Osteoblast (primary cell): ENCODE data around the gene PSMB8. TPM values are rescaled to one million over a fixed set of nuclear protein-coding genes. Genes with fewer than 3 reads are reported as not detected.

Experiments
- DNase-seq: peaks from one replicate; pipeline ENCODE4 v3.0.0; 2011; ENCODE audit warnings: low spot score, mixed read lengths; ENCODE audit not compliant: insufficient read length; ENCODE audit errors: missing footprints
- H2AFZ ChIP-seq: 2 replicates; pipeline ENCODE4 v1.6.0; 2011; ENCODE audit warnings: mild to moderate bottlenecking, low read length
- H3K27ac ChIP-seq: 2 replicates; pipeline ENCODE4 v1.5.1; 2011; ENCODE audit warnings: mild to moderate bottlenecking, low read depth, low read length, moderate library complexity
- H3K27me3 ChIP-seq: 2 replicates; pipeline ENCODE4 v1.6.0; 2012; ENCODE audit warnings: mild to moderate bottlenecking, control low read depth, inconsistent platforms, low read length, moderate library complexity; ENCODE audit not compliant: insufficient read depth
- H3K36me3 ChIP-seq: 2 replicates; pipeline ENCODE4 v1.5.1; 2011; ENCODE audit warnings: mild to moderate bottlenecking, low read length, control low read depth, moderate library complexity; ENCODE audit not compliant: insufficient read depth
- H3K4me1 ChIP-seq: 2 replicates; pipeline ENCODE4 v1.5.1; 2011; ENCODE audit warnings: mild to moderate bottlenecking, low read length, control low read depth, moderate library complexity; ENCODE audit not compliant: insufficient read depth
- H3K4me2 ChIP-seq: 2 replicates; pipeline ENCODE4 v1.6.0; 2011; ENCODE audit warnings: mild to moderate bottlenecking, low read length; ENCODE audit not compliant: insufficient read depth
- H3K4me3 ChIP-seq: fragments of 200-600 bp; sonication (generic); 3 replicates; pipeline ENCODE4 v1.5.1; 2012; ENCODE audit warnings: mild to moderate bottlenecking, low read length, inconsistent platforms; ENCODE audit not compliant: insufficient read depth
- H3K79me2 ChIP-seq: 2 replicates; pipeline ENCODE4 v1.6.0; 2012; ENCODE audit warnings: mild to moderate bottlenecking, low read length, control low read depth, inconsistent platforms; ENCODE audit not compliant: insufficient read depth
- H3K9me3 ChIP-seq: 2 replicates; pipeline ENCODE4 v1.5.1; 2011; ENCODE audit warnings: low read depth, low read length, control low read depth
- H4K20me1 ChIP-seq: 2 replicates; pipeline ENCODE4 v1.6.0; 2012; ENCODE audit warnings: mild to moderate bottlenecking, low read length, control low read depth; ENCODE audit not compliant: insufficient read depth
- CTCF ChIP-seq: IDR thresholded peaks from 2 replicates; pipeline ENCODE4 v1.5.1; 2011; ENCODE audit warnings: mild to moderate bottlenecking, low read depth, low read length, moderate library complexity; ENCODE audit errors: extremely low read depth
- total RNA-seq: library from RNA; depleted of rRNA; stranded (reverse); fragments of >200 nt; gene quantifications from 2 replicates; pipeline ENCODE4 v1.2.3, GENCODE V29; 2012

The PSMB8 gene
- total RNA-seq, 1 donor, result 67.3 TPM

GRCh38 chr6:32887616-32888015, 43.8 kb upstream of the PSMB8 start:
- Histone ChIP-seq H3K4me2 (no peak overlapping the region), H3K27ac (no peak overlapping the region), H3K9me3 (no peaks in the 10 kb centered on the region), H3K4me1 (peaks cover 35% of the 10 kb centered on the region), H3K79me2 (no peaks in the 10 kb centered on the region), H3K4me3 (no peak overlapping the region), H3K36me3 (no peaks in the 10 kb centered on the region), H3K27me3 (no peaks in the 10 kb centered on the region), H4K20me1 (no peaks in the 10 kb centered on the region), H2AFZ (no peak overlapping the region)
- TF ChIP-seq CTCF, result no peak
- DNase-seq, result no peak

GRCh38 chr6:32886681-32887383, 43.0 kb upstream of the PSMB8 start:
- peak; percentile 73 for DNase-seq

GRCh38 chr6:32885698-32886286, 41.9 kb upstream of the PSMB8 start:
- no peak overlapping the region for H3K27ac ChIP-seq
- no peak overlapping the region for H3K4me3 ChIP-seq
- peaks cover 38% of the 10 kb centered on the region for H3K4me1 ChIP-seq
- no peaks in the 10 kb centered on the region for H3K36me3 ChIP-seq
- no peak overlapping the region for H3K4me2 ChIP-seq
- no peak overlapping the region for H2AFZ ChIP-seq
- peak; percentile 54 for TF ChIP-seq CTCF
- H3K9me3 ChIP-seq, result no peaks in the 10 kb centered on the region
- H4K20me1 ChIP-seq, result no peaks in the 10 kb centered on the region
- H3K79me2 ChIP-seq, result no peaks in the 10 kb centered on the region
- DNase-seq, result peak; percentile 11
- H3K27me3 ChIP-seq, result no peaks in the 10 kb centered on the region

More at GRCh38 chr6:32886681-32887383, 43.0 kb upstream of the PSMB8 start:
- H3K27ac ChIP-seq, result peak overlapping the region; percentile 15
- H3K4me1 ChIP-seq, result peaks cover 38% of the 10 kb centered on the region
- H2AFZ ChIP-seq, result no peak overlapping the region
- H3K4me2 ChIP-seq, result peak overlapping the region; percentile 1
- no peaks in the 10 kb centered on the region for H4K20me1 ChIP-seq
- H3K4me3 ChIP-seq, result no peak overlapping the region
- no peaks in the 10 kb centered on the region for H3K9me3 ChIP-seq
- no peaks in the 10 kb centered on the region for H3K79me2 ChIP-seq
- H3K27me3 ChIP-seq, result no peaks in the 10 kb centered on the region
- H3K36me3 ChIP-seq, result no peaks in the 10 kb centered on the region
- no peak for TF ChIP-seq CTCF

- no peaks in the 10 kb centered on the region for H3K9me3 ChIP-seq
- H3K4me3 ChIP-seq, result no peak overlapping the region
- peaks cover 12% of the 10 kb centered on the region for H3K27me3 ChIP-seq
- no peaks in the 10 kb centered on the region for H3K79me2 ChIP-seq
- no peak for TF ChIP-seq CTCF
- H2AFZ ChIP-seq, result peak overlapping the region; percentile 7
- H3K27ac ChIP-seq, result peak overlapping the region; percentile 80
- H3K4me2 ChIP-seq, result peak overlapping the region; percentile 47
- DNase-seq, result peak; percentile 76
- peaks cover 38% of the 10 kb centered on the region for H3K4me1 ChIP-seq
- no peaks in the 10 kb centered on the region for H4K20me1 ChIP-seq
- H3K36me3 ChIP-seq, result no peaks in the 10 kb centered on the region
These were observed 39.9 kb upstream of the PSMB8 start for GRCh38 chr6:32883789-32884188.
